HEK293 (cell line): ENCODE data around the gene EGFL8.

Source experiments
- BCL11A ChIP-seq: fragments of 450-650 bp; formaldehyde crosslinking; IDR thresholded peaks from 2 replicates; pipeline ENCODE4 v1.5.1; 2016; ENCODE audit warnings: low read depth, missing biosample characterization, missing genetic modification characterization
- KLF16 ChIP-seq: fragments of 450-650 bp; formaldehyde crosslinking; IDR thresholded peaks from 2 replicates; pipeline ENCODE4 v1.5.1; 2017; ENCODE audit warnings: missing biosample characterization, missing genetic modification characterization
- PATZ1 ChIP-seq: fragments of 450-650 bp; formaldehyde crosslinking; IDR thresholded peaks from 2 replicates; pipeline ENCODE4 v1.5.1; 2016; ENCODE audit warnings: missing biosample characterization, missing genetic modification characterization
- SALL2 ChIP-seq: fragments of 450-650 bp; formaldehyde crosslinking; IDR thresholded peaks from 2 replicates; pipeline ENCODE4 v1.5.0; 2017; ENCODE audit warnings: missing biosample characterization, mild to moderate bottlenecking, missing genetic modification characterization, borderline replicate concordance
- SCRT2 ChIP-seq: fragments of 450-650 bp; formaldehyde crosslinking; IDR thresholded peaks from 2 replicates; pipeline ENCODE4 v1.5.1; 2016; ENCODE audit warnings: missing biosample characterization, missing genetic modification characterization
- ZBTB17 ChIP-seq: fragments of 450-650 bp; formaldehyde crosslinking; IDR thresholded peaks from 2 replicates; pipeline ENCODE4 v1.5.1; 2016; ENCODE audit warnings: missing biosample characterization, missing genetic modification characterization
- ZBTB8A ChIP-seq: fragments of 450-650 bp; formaldehyde crosslinking; IDR thresholded peaks from 2 replicates; pipeline ENCODE4 v1.5.1; 2016; ENCODE audit warnings: missing biosample characterization, missing genetic modification characterization
- ZNF133 ChIP-seq: fragments of 450-650 bp; formaldehyde crosslinking; IDR thresholded peaks from 2 replicates; pipeline ENCODE4 v1.5.1; 2016; ENCODE audit warnings: missing biosample characterization, missing genetic modification characterization
- ZNF140 ChIP-seq: fragments of 450-650 bp; formaldehyde crosslinking; IDR thresholded peaks from 2 replicates; pipeline ENCODE4 v1.5.1; 2016; ENCODE audit warnings: missing biosample characterization, missing genetic modification characterization
- ZNF155 ChIP-seq: fragments of 450-650 bp; formaldehyde crosslinking; IDR thresholded peaks from 2 replicates; pipeline ENCODE4 v1.5.1; 2016; ENCODE audit warnings: missing biosample characterization, missing genetic modification characterization
- ZNF23 ChIP-seq: fragments of 450-650 bp; formaldehyde crosslinking; IDR thresholded peaks from 2 replicates; pipeline ENCODE4 v1.5.1; 2016; ENCODE audit warnings: missing biosample characterization, missing genetic modification characterization, borderline replicate concordance
- ZNF311 ChIP-seq: fragments of 450-650 bp; formaldehyde crosslinking; IDR thresholded peaks from 2 replicates; pipeline ENCODE4 v1.5.1; 2017; ENCODE audit warnings: missing biosample characterization, missing genetic modification characterization, borderline replicate concordance
- ZNF416 ChIP-seq: fragments of 450-650 bp; formaldehyde crosslinking; IDR thresholded peaks from 2 replicates; pipeline ENCODE4 v1.5.1; 2016; ENCODE audit warnings: missing biosample characterization, missing genetic modification characterization
- ZNF501 ChIP-seq: fragments of 450-650 bp; formaldehyde crosslinking; IDR thresholded peaks from 2 replicates; pipeline ENCODE4 v1.5.1; 2016; ENCODE audit warnings: missing biosample characterization, missing genetic modification characterization
- ZNF530 ChIP-seq: fragments of 450-650 bp; formaldehyde crosslinking; IDR thresholded peaks from 2 replicates; pipeline ENCODE4 v1.5.1; 2016; ENCODE audit warnings: low read depth, missing biosample characterization, missing genetic modification characterization
- ZNF571 ChIP-seq: fragments of 450-650 bp; formaldehyde crosslinking; IDR thresholded peaks from 2 replicates; pipeline ENCODE4 v1.5.0; 2017; ENCODE audit warnings: missing biosample characterization, missing genetic modification characterization
- ZNF610 ChIP-seq: fragments of 450-650 bp; formaldehyde crosslinking; IDR thresholded peaks from 2 replicates; pipeline ENCODE4 v1.5.1; 2016; ENCODE audit warnings: missing biosample characterization, missing genetic modification characterization, borderline replicate concordance
- ZNF623 ChIP-seq: fragments of 450-650 bp; formaldehyde crosslinking; IDR thresholded peaks from 2 replicates; pipeline ENCODE4 v1.5.1; 2016; ENCODE audit warnings: missing biosample characterization, missing genetic modification characterization
- ZNF670 ChIP-seq: fragments of 450-650 bp; formaldehyde crosslinking; IDR thresholded peaks from 2 replicates; pipeline ENCODE4 v1.5.1; 2016; ENCODE audit warnings: missing biosample characterization, missing genetic modification characterization, low read depth
- ZNF701 ChIP-seq: fragments of 450-650 bp; formaldehyde crosslinking; IDR thresholded peaks from 2 replicates; pipeline ENCODE4 v1.5.1; 2016; ENCODE audit warnings: missing biosample characterization, missing genetic modification characterization
- ZNF707 ChIP-seq: fragments of 450-650 bp; formaldehyde crosslinking; IDR thresholded peaks from 2 replicates; pipeline ENCODE4 v1.5.1; 2016; ENCODE audit warnings: missing biosample characterization, missing genetic modification characterization
- ZNF830 ChIP-seq: fragments of 450-650 bp; IDR thresholded peaks from 2 replicates; pipeline ENCODE4 v1.5.0; 2018; ENCODE audit warnings: missing biosample characterization, missing genetic modification characterization, low read depth, mild to moderate bottlenecking, moderate library complexity
- ZSCAN23 ChIP-seq: fragments of 450-650 bp; formaldehyde crosslinking; IDR thresholded peaks from 2 replicates; pipeline ENCODE4 v1.5.1; 2016; ENCODE audit warnings: missing biosample characterization, missing genetic modification characterization
- TF ChIP-seq, protein P1 (sequence below): fragments of 450-650 bp; IDR thresholded peaks from 2 replicates; pipeline ENCODE4 v1.5.1; 2018; ENCODE audit warnings: missing biosample characterization, mild to moderate bottlenecking, missing genetic modification characterization
- TF ChIP-seq, protein P2 (sequence below): fragments of 450-650 bp; formaldehyde crosslinking; IDR thresholded peaks from 2 replicates; pipeline ENCODE4 v1.5.1; 2016; ENCODE audit warnings: missing biosample characterization, missing genetic modification characterization
- TF ChIP-seq, protein P3 (sequence below): fragments of 450-650 bp; formaldehyde crosslinking; IDR thresholded peaks from 2 replicates; pipeline ENCODE4 v1.5.1; 2017; ENCODE audit warnings: missing biosample characterization, missing genetic modification characterization
- TF ChIP-seq, protein P4 (sequence below): fragments of 450-650 bp; formaldehyde crosslinking; IDR thresholded peaks from 2 replicates; pipeline ENCODE4 v1.5.1; 2017; ENCODE audit warnings: missing biosample characterization, missing genetic modification characterization

EGFL8 gene

GRCh38 chr6:32195902-32196681 is 31.7 kb downstream of the EGFL8 start (continued):
- TF ChIP-seq, protein P1, sequence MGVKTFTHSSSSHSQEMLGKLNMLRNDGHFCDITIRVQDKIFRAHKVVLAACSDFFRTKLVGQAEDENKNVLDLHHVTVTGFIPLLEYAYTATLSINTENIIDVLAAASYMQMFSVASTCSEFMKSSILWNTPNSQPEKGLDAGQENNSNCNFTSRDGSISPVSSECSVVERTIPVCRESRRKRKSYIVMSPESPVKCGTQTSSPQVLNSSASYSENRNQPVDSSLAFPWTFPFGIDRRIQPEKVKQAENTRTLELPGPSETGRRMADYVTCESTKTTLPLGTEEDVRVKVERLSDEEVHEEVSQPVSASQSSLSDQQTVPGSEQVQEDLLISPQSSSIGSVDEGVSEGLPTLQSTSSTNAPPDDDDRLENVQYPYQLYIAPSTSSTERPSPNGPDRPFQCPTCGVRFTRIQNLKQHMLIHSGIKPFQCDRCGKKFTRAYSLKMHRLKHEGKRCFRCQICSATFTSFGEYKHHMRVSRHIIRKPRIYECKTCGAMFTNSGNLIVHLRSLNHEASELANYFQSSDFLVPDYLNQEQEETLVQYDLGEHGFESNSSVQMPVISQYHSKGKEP (tag by site-specific recombination), result no peak
- TF ChIP-seq ZNF571 (tag by site-specific recombination), result no peak
- TF ChIP-seq ZNF416 (tag by site-specific recombination), result no peak
- no peak for TF ChIP-seq ZNF140
- no peak for TF ChIP-seq SALL2 (tag by site-specific recombination)
- TF ChIP-seq ZNF133 (tag by site-specific recombination), result no peak
- no peak for TF ChIP-seq ZNF701 (tag by site-specific recombination)
- no peak for TF ChIP-seq SCRT2 (tag by site-specific recombination)
- TF ChIP-seq ZBTB8A (tag by site-specific recombination), result peak; percentile 81; the same call in 1 of the 2 replicates
- TF ChIP-seq, protein P2, sequence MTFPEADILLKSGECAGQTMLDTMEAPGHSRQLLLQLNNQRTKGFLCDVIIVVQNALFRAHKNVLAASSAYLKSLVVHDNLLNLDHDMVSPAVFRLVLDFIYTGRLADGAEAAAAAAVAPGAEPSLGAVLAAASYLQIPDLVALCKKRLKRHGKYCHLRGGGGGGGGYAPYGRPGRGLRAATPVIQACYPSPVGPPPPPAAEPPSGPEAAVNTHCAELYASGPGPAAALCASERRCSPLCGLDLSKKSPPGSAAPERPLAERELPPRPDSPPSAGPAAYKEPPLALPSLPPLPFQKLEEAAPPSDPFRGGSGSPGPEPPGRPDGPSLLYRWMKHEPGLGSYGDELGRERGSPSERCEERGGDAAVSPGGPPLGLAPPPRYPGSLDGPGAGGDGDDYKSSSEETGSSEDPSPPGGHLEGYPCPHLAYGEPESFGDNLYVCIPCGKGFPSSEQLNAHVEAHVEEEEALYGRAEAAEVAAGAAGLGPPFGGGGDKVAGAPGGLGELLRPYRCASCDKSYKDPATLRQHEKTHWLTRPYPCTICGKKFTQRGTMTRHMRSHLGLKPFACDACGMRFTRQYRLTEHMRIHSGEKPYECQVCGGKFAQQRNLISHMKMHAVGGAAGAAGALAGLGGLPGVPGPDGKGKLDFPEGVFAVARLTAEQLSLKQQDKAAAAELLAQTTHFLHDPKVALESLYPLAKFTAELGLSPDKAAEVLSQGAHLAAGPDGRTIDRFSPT (tag by site-specific recombination), result peak; percentile 52
- TF ChIP-seq ZBTB17, result peak; percentile 50
- no peak for TF ChIP-seq ZNF830
- peak; percentile 77 for TF ChIP-seq BCL11A
- TF ChIP-seq ZNF623 (tag by site-specific recombination), result 0 out of 2 replicates have a peak, but pooled peaks have one; percentile 5
- no peak; the same call in 1 of the 2 replicates for TF ChIP-seq KLF16 (tag by site-specific recombination)
- TF ChIP-seq, protein P3, sequence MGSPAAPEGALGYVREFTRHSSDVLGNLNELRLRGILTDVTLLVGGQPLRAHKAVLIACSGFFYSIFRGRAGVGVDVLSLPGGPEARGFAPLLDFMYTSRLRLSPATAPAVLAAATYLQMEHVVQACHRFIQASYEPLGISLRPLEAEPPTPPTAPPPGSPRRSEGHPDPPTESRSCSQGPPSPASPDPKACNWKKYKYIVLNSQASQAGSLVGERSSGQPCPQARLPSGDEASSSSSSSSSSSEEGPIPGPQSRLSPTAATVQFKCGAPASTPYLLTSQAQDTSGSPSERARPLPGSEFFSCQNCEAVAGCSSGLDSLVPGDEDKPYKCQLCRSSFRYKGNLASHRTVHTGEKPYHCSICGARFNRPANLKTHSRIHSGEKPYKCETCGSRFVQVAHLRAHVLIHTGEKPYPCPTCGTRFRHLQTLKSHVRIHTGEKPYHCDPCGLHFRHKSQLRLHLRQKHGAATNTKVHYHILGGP (tag by site-specific recombination), result no peak
- no peak for TF ChIP-seq ZNF707
- no peak for TF ChIP-seq ZNF23 (tag by site-specific recombination)
- TF ChIP-seq ZNF670 (tag by site-specific recombination), result no peak
- TF ChIP-seq ZNF610 (tag by site-specific recombination), result peak; percentile 82
- peak; percentile 98 for TF ChIP-seq PATZ1 (tag by site-specific recombination)
- TF ChIP-seq ZNF530, result no peak
- peak; percentile 91 for TF ChIP-seq ZNF501
- TF ChIP-seq ZSCAN23 (tag by site-specific recombination), result 0 out of 2 replicates have a peak, but pooled peaks have one; percentile 42
- TF ChIP-seq, protein P4, sequence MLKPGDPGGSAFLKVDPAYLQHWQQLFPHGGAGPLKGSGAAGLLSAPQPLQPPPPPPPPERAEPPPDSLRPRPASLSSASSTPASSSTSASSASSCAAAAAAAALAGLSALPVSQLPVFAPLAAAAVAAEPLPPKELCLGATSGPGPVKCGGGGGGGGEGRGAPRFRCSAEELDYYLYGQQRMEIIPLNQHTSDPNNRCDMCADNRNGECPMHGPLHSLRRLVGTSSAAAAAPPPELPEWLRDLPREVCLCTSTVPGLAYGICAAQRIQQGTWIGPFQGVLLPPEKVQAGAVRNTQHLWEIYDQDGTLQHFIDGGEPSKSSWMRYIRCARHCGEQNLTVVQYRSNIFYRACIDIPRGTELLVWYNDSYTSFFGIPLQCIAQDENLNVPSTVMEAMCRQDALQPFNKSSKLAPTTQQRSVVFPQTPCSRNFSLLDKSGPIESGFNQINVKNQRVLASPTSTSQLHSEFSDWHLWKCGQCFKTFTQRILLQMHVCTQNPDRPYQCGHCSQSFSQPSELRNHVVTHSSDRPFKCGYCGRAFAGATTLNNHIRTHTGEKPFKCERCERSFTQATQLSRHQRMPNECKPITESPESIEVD, result no peak
- TF ChIP-seq ZNF311 (tag by site-specific recombination), result no peak
- no peak for TF ChIP-seq ZNF155
